Measurements from ENCODE around the gene PRR18. TPM values are rescaled to one million over a fixed set of nuclear protein-coding genes. Genes with fewer than 3 reads are reported as not detected.

PRR18 gene
- total and polyA plus RNA-seq, 2 of the 8 experiments (the other 6 are each of a cell fraction or from before 2014, with no cell fraction given), result 0.08 to 0.19 TPM

DNA sequence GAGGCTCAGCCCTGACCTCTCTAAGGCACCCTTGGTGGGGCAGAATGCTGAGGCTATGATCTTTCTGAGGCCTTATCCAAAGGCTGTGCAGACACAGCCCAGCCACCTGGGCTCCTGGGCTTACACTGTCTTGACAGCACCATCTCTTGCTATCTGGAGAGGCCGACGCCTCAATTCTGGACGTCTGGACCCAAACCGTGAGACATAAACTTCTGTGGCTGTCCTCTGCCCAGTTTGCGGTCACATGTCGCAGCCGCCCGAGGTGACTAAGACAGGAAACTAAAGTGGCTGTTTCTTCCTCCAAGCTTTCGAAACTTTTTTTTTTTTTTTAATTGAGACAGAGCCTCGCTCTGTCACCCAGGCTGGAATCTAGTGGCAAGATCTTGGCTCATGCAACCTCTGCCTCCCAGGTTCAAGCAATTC is 49.3 kb downstream of the PRR18 start:
- H4K91ac ChIP-seq (replicated peaks; ENCODE audit: insufficient read length, low read length), result no peak overlapping the region
- no peak overlapping the region for H2BK120ac ChIP-seq (replicated peaks; ENCODE audit: low read depth, low read length)
- no peak overlapping the region for H3K18ac ChIP-seq (ENCODE audit: extremely low read depth, low read length)
- no peaks in the 10 kb centered on the region for H4K20me1 ChIP-seq (replicated peaks in 1 of 2; ENCODE audit: control insufficient read depth in 1 of 2, insufficient read depth in 2 of 2, low read length in 2 of 2)
- H3K56ac ChIP-seq (replicated peaks; ENCODE audit: insufficient read length, low read depth, low read length), result no peak overlapping the region
- H3K23me2 ChIP-seq (ENCODE audit: low read depth, low read length), result no peaks in the 10 kb centered on the region
- H3K36me3 ChIP-seq (ENCODE audit: control insufficient read depth in 2 of 4, insufficient read depth in 4 of 4, low read length in 3 of 4), result no peaks in the 10 kb centered on the region
- H3K27ac ChIP-seq (ENCODE audit: low read depth, low read length), result no peak overlapping the region
- no peak overlapping the region for H2BK12ac ChIP-seq (ENCODE audit: low read depth, low read length)
- H3K4ac ChIP-seq (replicated peaks; ENCODE audit: insufficient read length, low read depth, low read length), result no peak overlapping the region
- H3K79me1 ChIP-seq (ENCODE audit: low read depth, low read length), result no peaks in the 10 kb centered on the region
- H2BK20ac ChIP-seq (ENCODE audit: low read length), result no peak overlapping the region
- no peaks in the 10 kb centered on the region for H3K9me3 ChIP-seq (ENCODE audit: insufficient read depth in 2 of 2, low read depth in 1 of 2, low read length in 1 of 2)
- H3K9ac ChIP-seq (replicated peaks in 1 of 4; ENCODE audit: extremely low read depth in 1 of 4, low read depth in 3 of 4, low read length in 3 of 4), result no peak overlapping the region
- no peak overlapping the region for H2AK5ac ChIP-seq (ENCODE audit: low read depth, low read length)
- no peak overlapping the region for H3K4me2 ChIP-seq (ENCODE audit: insufficient read depth in 1 of 2, low read depth in 2 of 2, low read length in 2 of 2)
- no peak overlapping the region for H2BK15ac ChIP-seq (ENCODE audit: low read length)
- H3K14ac ChIP-seq (ENCODE audit: insufficient read length), result no peak overlapping the region
- DNase-seq (ENCODE audit: low read depth in 1 of 2, low spot score in 2 of 2), result no peak
- no peak overlapping the region for H3K23ac ChIP-seq (ENCODE audit: insufficient read length)
- H3K79me2 ChIP-seq (ENCODE audit: control insufficient read depth in 1 of 2, insufficient read depth in 2 of 2, low read length in 2 of 2), result no peaks in the 10 kb centered on the region
- H4K5ac ChIP-seq (ENCODE audit: insufficient read length, low read depth, low read length), result no peak overlapping the region
- POLR2A ChIA-PET (ENCODE audit: partially characterized antibody), result no interaction called here
- H4K8ac ChIP-seq (ENCODE audit: extremely low read depth, insufficient read depth, low read length), result 0 out of 2 replicates have a peak overlapping the region, but pooled peaks have one; percentile 32
- no peak overlapping the region for H3K4me3 ChIP-seq (ENCODE audit: extremely low read depth in 1 of 4, insufficient read depth in 2 of 4, low read depth in 3 of 4, low read length in 4 of 4)
- peaks cover 0 to 2% (median 0%) of the 10 kb centered on the region in 4 experiments; a peak in 2 of 7 replicates for H3K4me1 ChIP-seq (replicated peaks in 1 of 4; ENCODE audit: control insufficient read depth in 3 of 4, insufficient read depth in 4 of 4, low read length in 3 of 4)
- no peak overlapping the region for H2AFZ ChIP-seq (ENCODE audit: low read length)
- H2BK5ac ChIP-seq (ENCODE audit: low read depth, low read length), result no peak overlapping the region
- WGBS, 2 experiments (ENCODE audit: extremely low coverage in 1 of 2, insufficient coverage in 1 of 2, insufficient read length in 1 of 2, insufficient replicate concordance in 2 of 2, low coverage in 1 of 2, low lambda C conversion rate in 2 of 2, missing lambda C conversion rate in 1 of 2), result 85% methylated on average over 10 of the region's 10 CpGs; no CpG with 5 or more reads in 1 of the 2 experiments
- peaks cover 7 to 34% (median 24%) of the 10 kb centered on the region in 4 experiments for H3K27me3 ChIP-seq (replicated peaks in 1 of 4; ENCODE audit: control insufficient read depth in 3 of 4, extremely low read depth in 1 of 4, insufficient read depth in 3 of 4, low read length in 3 of 4)
- CTCF ChIA-PET (ENCODE audit: partially characterized antibody), result interaction anchor here (1.1 to 1.9 kb wide), 3 partner anchors 14 to 23 kb away, joined by 3 to 5 read pairs (median 4); no protein-coding TSS in a partner anchor
- no peak for FAIRE-seq
- TF ChIP-seq, protein P1, sequence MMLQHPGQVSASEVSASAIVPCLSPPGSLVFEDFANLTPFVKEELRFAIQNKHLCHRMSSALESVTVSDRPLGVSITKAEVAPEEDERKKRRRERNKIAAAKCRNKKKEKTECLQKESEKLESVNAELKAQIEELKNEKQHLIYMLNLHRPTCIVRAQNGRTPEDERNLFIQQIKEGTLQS (IDR thresholded peaks at IDR 0.05; ENCODE audit: insufficient read depth, low read depth, low read length), result no peak
- no peak for TF ChIP-seq EGR1 (IDR thresholded peaks at IDR 0.05; ENCODE audit: borderline replicate concordance, low read depth, low read length)
- no peak for TF ChIP-seq JUND (IDR thresholded peaks at IDR 0.05; ENCODE audit: low read length)
- no peak for TF ChIP-seq SUZ12 (IDR thresholded peaks at IDR 0.05; ENCODE audit: low read length)
- TF ChIP-seq, protein P2, sequence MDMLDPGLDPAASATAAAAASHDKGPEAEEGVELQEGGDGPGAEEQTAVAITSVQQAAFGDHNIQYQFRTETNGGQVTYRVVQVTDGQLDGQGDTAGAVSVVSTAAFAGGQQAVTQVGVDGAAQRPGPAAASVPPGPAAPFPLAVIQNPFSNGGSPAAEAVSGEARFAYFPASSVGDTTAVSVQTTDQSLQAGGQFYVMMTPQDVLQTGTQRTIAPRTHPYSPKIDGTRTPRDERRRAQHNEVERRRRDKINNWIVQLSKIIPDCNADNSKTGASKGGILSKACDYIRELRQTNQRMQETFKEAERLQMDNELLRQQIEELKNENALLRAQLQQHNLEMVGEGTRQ (IDR thresholded peaks at IDR 0.05; ENCODE audit: low read length), result no peak
- no peak for TF ChIP-seq KDM1A (IDR thresholded peaks at IDR 0.05; ENCODE audit: borderline replicate concordance, low read length)
- TF ChIP-seq EP300 (IDR thresholded peaks at IDR 0.05; ENCODE audit: borderline replicate concordance in 1 of 2, low read depth in 2 of 2, low read length in 2 of 2), result no peak
- no peak for TF ChIP-seq MAFK (IDR thresholded peaks at IDR 0.05; ENCODE audit: low read depth, low read length)
- no peak for TF ChIP-seq PHF8 (conservative IDR thresholded peaks at IDR 0.05; ENCODE audit: low read depth, low read length)
- no peak for TF ChIP-seq CHD1 (IDR thresholded peaks at IDR 0.05; ENCODE audit: low read depth, low read length)
- TF ChIP-seq SP2 (IDR thresholded peaks at IDR 0.05; ENCODE audit: low read length), result no peak
- no peak for TF ChIP-seq FOSL1 (IDR thresholded peaks at IDR 0.05; ENCODE audit: insufficient read depth, low read depth, low read length)

Data from H1 (cell line).